ENCODE results near the gene TNFRSF21.
"Not testable (repeated sequence)": the region's sequence is repeated elsewhere in the genome, so short reads cannot be mapped to it uniquely, and the experiment has no call there.

The TNFRSF21 gene

GRCh38 chr6:47286301-47286700 lies 23.4 kb downstream of the TNFRSF21 start:
- no peak overlapping the region for H3K27ac ChIP-seq (ENCODE audit: low read depth, low read length)
- H3K27me3 ChIP-seq (ENCODE audit: insufficient read depth, low read length), result no peaks in the 10 kb centered on the region
- H3K4me3 ChIP-seq (ENCODE audit: low read length), result no peak overlapping the region
- H3K4me1 ChIP-seq (ENCODE audit: insufficient read depth, low read length), result peaks cover 27% of the 10 kb centered on the region
- peaks cover 51% of the 10 kb centered on the region for H3K36me3 ChIP-seq (ENCODE audit: insufficient read depth, low read length)
- 96% methylated on average over 7 of the region's 7 CpGs for WGBS
- H3K9me3 ChIP-seq (ENCODE audit: insufficient read depth, low read depth, low read length), result no peaks in the 10 kb centered on the region
- H3K9ac ChIP-seq (ENCODE audit: low read depth, low read length), result no peak overlapping the region

- H3K9ac ChIP-seq (ENCODE audit: low read depth, low read length), result no peak overlapping the region
- H3K27ac ChIP-seq (ENCODE audit: low read depth, low read length), result no peak overlapping the region
- no peaks in the 10 kb centered on the region for H3K27me3 ChIP-seq (ENCODE audit: insufficient read depth, low read length)
- H3K4me3 ChIP-seq (ENCODE audit: low read length), result no peak overlapping the region
- peaks cover 19% of the 10 kb centered on the region for H3K4me1 ChIP-seq (ENCODE audit: insufficient read depth, low read length)
- no peaks in the 10 kb centered on the region for H3K9me3 ChIP-seq (ENCODE audit: insufficient read depth, low read depth, low read length)
- H3K36me3 ChIP-seq (ENCODE audit: insufficient read depth, low read length), result peaks cover 66% of the 10 kb centered on the region
- 95% methylated on average over 7 of the region's 7 CpGs for WGBS
Measured at GRCh38 chr6:47283993-47284392, 25.7 kb downstream of the TNFRSF21 start.

- H3K36me3 ChIP-seq (ENCODE audit: insufficient read depth, low read length), result peaks cover 68% of the 10 kb centered on the region
- no peak overlapping the region for H3K9ac ChIP-seq (ENCODE audit: low read depth, low read length)
- 98% methylated on average over 3 of the region's 3 CpGs for WGBS
Measured at GRCh38 chr6:47278545-47278944, 31.2 kb downstream of the TNFRSF21 start.

GRCh38 chr6:47277702-47278101 lies 32.0 kb downstream of the TNFRSF21 start:
- Histone ChIP-seq H3K27ac (ENCODE audit: low read depth, low read length) (no peak overlapping the region), H3K27me3 (ENCODE audit: insufficient read depth, low read length) (no peaks in the 10 kb centered on the region), H3K9me3 (ENCODE audit: insufficient read depth, low read depth, low read length) (0 out of 2 replicates have a peak, but pooled peaks cover 5% of the 10 kb centered on the region), H3K4me1 (ENCODE audit: insufficient read depth, low read length) (peaks cover 9% of the 10 kb centered on the region; the same call in 1 of the 2 replicates), H3K4me3 (ENCODE audit: low read length) (no peak overlapping the region), H3K36me3 (ENCODE audit: insufficient read depth, low read length) (peaks cover 60% of the 10 kb centered on the region), H3K9ac (ENCODE audit: low read depth, low read length) (no peak overlapping the region)
- WGBS, result 92% methylated on average over 4 of the region's 4 CpGs

More at GRCh38 chr6:47278545-47278944, 31.2 kb downstream of the TNFRSF21 start:
- Histone ChIP-seq H3K27ac (ENCODE audit: low read depth, low read length) (no peak overlapping the region), H3K27me3 (ENCODE audit: insufficient read depth, low read length) (no peaks in the 10 kb centered on the region), H3K4me1 (ENCODE audit: insufficient read depth, low read length) (peaks cover 9% of the 10 kb centered on the region; the same call in 1 of the 2 replicates), H3K4me3 (ENCODE audit: low read length) (no peak overlapping the region), H3K9me3 (ENCODE audit: insufficient read depth, low read depth, low read length) (0 out of 2 replicates have a peak, but pooled peaks cover 5% of the 10 kb centered on the region)

- 98% methylated on average over 3 of the region's 3 CpGs for WGBS
- Histone ChIP-seq H3K9ac (ENCODE audit: low read depth, low read length) (no peak overlapping the region), H3K27ac (ENCODE audit: low read depth, low read length) (no peak overlapping the region), H3K4me1 (ENCODE audit: insufficient read depth, low read length) (peaks cover 9% of the 10 kb centered on the region; the same call in 1 of the 2 replicates), H3K27me3 (ENCODE audit: insufficient read depth, low read length) (no peaks in the 10 kb centered on the region), H3K4me3 (ENCODE audit: low read length) (no peak overlapping the region), H3K9me3 (ENCODE audit: insufficient read depth, low read depth, low read length) (0 out of 2 replicates have a peak, but pooled peaks cover 5% of the 10 kb centered on the region), H3K36me3 (ENCODE audit: insufficient read depth, low read length) (peaks cover 50% of the 10 kb centered on the region)
Measured at GRCh38 chr6:47276377-47276776, 33.3 kb downstream of the TNFRSF21 start.

GRCh38 chr6:47275640-47276039 lies 34.1 kb downstream of the TNFRSF21 start:
- no peak overlapping the region for H3K27ac ChIP-seq (ENCODE audit: low read depth, low read length)
- no peak overlapping the region for H3K9ac ChIP-seq (ENCODE audit: low read depth, low read length)
- H3K4me1 ChIP-seq (ENCODE audit: insufficient read depth, low read length), result peaks cover 9% of the 10 kb centered on the region; the same call in 1 of the 2 replicates
- 91% methylated on average over 2 of the region's 2 CpGs for WGBS
- H3K9me3 ChIP-seq (ENCODE audit: insufficient read depth, low read depth, low read length), result 0 out of 2 replicates have a peak, but pooled peaks cover 5% of the 10 kb centered on the region
- H3K36me3 ChIP-seq (ENCODE audit: insufficient read depth, low read length), result peaks cover 44% of the 10 kb centered on the region
- H3K4me3 ChIP-seq (ENCODE audit: low read length), result no peak overlapping the region
- H3K27me3 ChIP-seq (ENCODE audit: insufficient read depth, low read length), result no peaks in the 10 kb centered on the region

- not testable (repeated sequence) for H3K27me3 ChIP-seq (ENCODE audit: insufficient read depth, low read length); H3K9ac ChIP-seq (ENCODE audit: low read depth, low read length); H3K27ac ChIP-seq (ENCODE audit: low read depth, low read length); H3K9me3 ChIP-seq (ENCODE audit: insufficient read depth, low read depth, low read length); H3K4me3 ChIP-seq (ENCODE audit: low read length); H3K4me1 ChIP-seq (ENCODE audit: insufficient read depth, low read length)
- H3K36me3 ChIP-seq (ENCODE audit: insufficient read depth, low read length), result peaks cover 39% of the 10 kb centered on the region
- WGBS, result 97% methylated on average over 5 of the region's 5 CpGs
Measured at GRCh38 chr6:47275132-47275531, 34.6 kb downstream of the TNFRSF21 start.

GRCh38 chr6:47268572-47269187 lies 41.0 kb downstream of the TNFRSF21 start:
- no peaks in the 10 kb centered on the region for H3K9me3 ChIP-seq (ENCODE audit: insufficient read depth, low read depth, low read length)
- H3K9ac ChIP-seq (ENCODE audit: low read depth, low read length), result no peak overlapping the region
- WGBS, result 95% methylated on average over 5 of the region's 5 CpGs
- peaks cover 8% of the 10 kb centered on the region for H3K4me1 ChIP-seq (ENCODE audit: insufficient read depth, low read length)
- H3K36me3 ChIP-seq (ENCODE audit: insufficient read depth, low read length), result peaks cover 23% of the 10 kb centered on the region
- H3K27ac ChIP-seq (ENCODE audit: low read depth, low read length), result no peak overlapping the region
- H3K4me3 ChIP-seq (ENCODE audit: low read length), result no peak overlapping the region
- no peaks in the 10 kb centered on the region for H3K27me3 ChIP-seq (ENCODE audit: insufficient read depth, low read length)

GRCh38 chr6:47267301-47267700 lies 42.4 kb downstream of the TNFRSF21 start:
- Histone ChIP-seq H3K9me3 (ENCODE audit: insufficient read depth, low read depth, low read length) (no peaks in the 10 kb centered on the region), H3K4me1 (ENCODE audit: insufficient read depth, low read length) (peaks cover 8% of the 10 kb centered on the region), H3K4me3 (ENCODE audit: low read length) (no peak overlapping the region), H3K27me3 (ENCODE audit: insufficient read depth, low read length) (no peaks in the 10 kb centered on the region), H3K27ac (ENCODE audit: low read depth, low read length) (no peak overlapping the region), H3K9ac (ENCODE audit: low read depth, low read length) (no peak overlapping the region), H3K36me3 (ENCODE audit: insufficient read depth, low read length) (peaks cover 31% of the 10 kb centered on the region)
- 94% methylated on average over 6 of the region's 6 CpGs for WGBS

GRCh38 chr6:47265971-47266370 lies 43.7 kb downstream of the TNFRSF21 start:
- Histone ChIP-seq H3K9ac (ENCODE audit: low read depth, low read length) (no peak overlapping the region), H3K36me3 (ENCODE audit: insufficient read depth, low read length) (peaks cover 34% of the 10 kb centered on the region), H3K4me1 (ENCODE audit: insufficient read depth, low read length) (peaks cover 8% of the 10 kb centered on the region), H3K27me3 (ENCODE audit: insufficient read depth, low read length) (no peaks in the 10 kb centered on the region), H3K9me3 (ENCODE audit: insufficient read depth, low read depth, low read length) (no peaks in the 10 kb centered on the region), H3K27ac (ENCODE audit: low read depth, low read length) (no peak overlapping the region), H3K4me3 (ENCODE audit: low read length) (no peak overlapping the region)
- WGBS, result 83% methylated on average over 1 of the region's 2 CpGs

GRCh38 chr6:47264775-47265184 lies 44.9 kb downstream of the TNFRSF21 start:
- no peak overlapping the region for H3K4me3 ChIP-seq (ENCODE audit: low read length)
- WGBS, result 95% methylated on average over 3 of the region's 3 CpGs
- no peaks in the 10 kb centered on the region for H3K27me3 ChIP-seq (ENCODE audit: insufficient read depth, low read length)
- H3K36me3 ChIP-seq (ENCODE audit: insufficient read depth, low read length), result peaks cover 41% of the 10 kb centered on the region
- H3K9ac ChIP-seq (ENCODE audit: low read depth, low read length), result no peak overlapping the region
- no peaks in the 10 kb centered on the region for H3K9me3 ChIP-seq (ENCODE audit: insufficient read depth, low read depth, low read length)
- peaks cover 8% of the 10 kb centered on the region for H3K4me1 ChIP-seq (ENCODE audit: insufficient read depth, low read length)
- H3K27ac ChIP-seq (ENCODE audit: low read depth, low read length), result no peak overlapping the region
